Prostate gland (tissue), 2 donors: ENCODE results near the gene SUN2. TPM values are rescaled to one million over a fixed set of nuclear protein-coding genes. Genes with fewer than 3 reads are reported as not detected.

ENCODE experiments used
- DNase-seq: peaks from one replicate; pipeline ENCODE4 v3.0.0-alpha.2; 2019; ENCODE audit warnings: low spot score
- H3K27ac ChIP-seq, 2 donors: fragments of 200-600 bp; sonication (generic); 2 replicates each; pipeline ENCODE4 v1.5.1; 2017 to 2019
- H3K27me3 ChIP-seq: fragments of 200-600 bp; sonication (generic); replicated peaks from 2 replicates; pipeline ENCODE4 v1.5.1; 2019; ENCODE audit not compliant: insufficient read depth
- H3K36me3 ChIP-seq, 2 donors: fragments of 200-600 bp; sonication (generic); 1 replicate in 1 of 2; 2 replicates in 1 of 2; pipeline versions ENCODE4 v1.5.1 to v1.8.1; 2017 to 2019
- H3K4me1 ChIP-seq: fragments of 200-600 bp; sonication (generic); replicated peaks from 2 replicates; pipeline ENCODE4 v1.5.1; 2019
- H3K4me3 ChIP-seq, 2 donors: fragments of 200-600 bp; sonication (generic); 2 replicates each; pipeline ENCODE4 v1.5.1; 2017 to 2019
- H3K9me3 ChIP-seq: fragments of 200-600 bp; sonication (generic); 2 replicates; pipeline ENCODE4 v1.5.1; 2017
- CTCF ChIP-seq, 4 experiments: fragments of 200-600 bp in 2 of 4; fragments of 450-650 bp in 2 of 4; sonication (generic) in 2 of 4; IDR thresholded peaks; 1 replicate in 3 of 4; 2 replicates in 1 of 4; pipeline ENCODE4 v1.5.1; 2016 to 2019; ENCODE audit warnings: antibody characterized with exemption in 4 of 4, mild to moderate bottlenecking in 2 of 4, moderate library complexity in 2 of 4
- POLR2A ChIP-seq: fragments of 450-650 bp; IDR thresholded peaks from one replicate; pipeline ENCODE4 v1.6.1; 2016; ENCODE audit warnings: antibody characterized with exemption, mild to moderate bottlenecking
- POLR2AphosphoS5 ChIP-seq: sonication (generic); formaldehyde crosslinking; IDR thresholded peaks from one replicate; pipeline ENCODE4 v1.6.1; 2017; ENCODE audit warnings: antibody characterized with exemption
- WGBS: methylation state at CpG from one replicate; pipeline ENCODE4 v1.1.5; 2018; 5-methylcytosine and 5-hydroxymethylcytosine counted together
- intact Hi-C: fragments of 100-400 bp; cut with DNase I; formaldehyde crosslinking; loops from one replicate; pipeline ENCODE4 v1.14.2; 2022
- total RNA-seq, 2 donors: library from RNA; depleted of rRNA; stranded (reverse); fragments of >200 nt; gene quantifications; one replicate each; pipeline ENCODE4 v1.1.0, GENCODE V29; 2016

Gene SUN2
- total RNA-seq, 2 donors from 2014 or later, result 401 to 445 TPM

- no peaks in the 10 kb centered on the region for H3K27me3 ChIP-seq
- no peak overlapping the region for H3K4me3 ChIP-seq
- 52% methylated on average over 11 of the region's 11 CpGs for WGBS
- H3K9me3 ChIP-seq, result no peaks in the 10 kb centered on the region
- H3K27ac ChIP-seq, result peak overlapping the region in 1 of 2 donors; percentile 7
- H3K4me1 ChIP-seq, result no peaks in the 10 kb centered on the region
- intact Hi-C loops, result no loop called here
- DNase-seq, result peak; percentile 56
- peaks cover 0 to 4% of the 10 kb centered on the region in 2 donors for H3K36me3 ChIP-seq
- TF ChIP-seq POLR2AphosphoS5 (peak; percentile 17), CTCF (IDR thresholded peaks at IDR 0.05) (no peak)
Observed at GRCh38 chr22:38774496-38775166, 18.8 kb upstream of the SUN2 start.

- Histone ChIP-seq H3K27ac (no peak overlapping the region), H3K27me3 (no peaks in the 10 kb centered on the region), H3K36me3 (no peaks in the 10 kb centered on the region), H3K4me1 (no peaks in the 10 kb centered on the region), H3K4me3 (no peak overlapping the region), H3K9me3 (no peaks in the 10 kb centered on the region)
- intact Hi-C loops, result no loop called here
- DNase-seq, result no peak
- no peak for TF ChIP-seq POLR2AphosphoS5
- no peak for TF ChIP-seq CTCF (IDR thresholded peaks at IDR 0.05)
- TF ChIP-seq POLR2A, result no peak
- WGBS, result 97% methylated on average over 4 of the region's 4 CpGs
Observed at GRCh38 chr22:38773363-38773946, 17.7 kb upstream of the SUN2 start.

- intact Hi-C loops, result no loop called here
- TF ChIP-seq POLR2A, result no peak
- no peak for TF ChIP-seq CTCF (IDR thresholded peaks at IDR 0.05)
- no peak for TF ChIP-seq POLR2AphosphoS5
Observed at GRCh38 chr22:38772623-38772873, 16.8 kb upstream of the SUN2 start.

GRCh38 chr22:38770257-38770949, 14.6 kb upstream of the SUN2 start:
- H3K36me3 ChIP-seq, result no peaks in the 10 kb centered on the region
- H3K9me3 ChIP-seq, result no peaks in the 10 kb centered on the region
- no peak overlapping the region for H3K27ac ChIP-seq
- intact Hi-C loops, result no loop called here
- no peak for DNase-seq
- WGBS, result 93% methylated on average over 16 of the region's 16 CpGs
- no peaks in the 10 kb centered on the region for H3K4me1 ChIP-seq
- H3K4me3 ChIP-seq, result no peak overlapping the region
- TF ChIP-seq POLR2AphosphoS5 (no peak), POLR2A (no peak), CTCF (IDR thresholded peaks at IDR 0.05) (no peak)
- H3K27me3 ChIP-seq, result no peaks in the 10 kb centered on the region

More at GRCh38 chr22:38772623-38772873, 16.8 kb upstream of the SUN2 start:
- no peaks in the 10 kb centered on the region for H3K27me3 ChIP-seq
- no peaks in the 10 kb centered on the region for H3K4me1 ChIP-seq
- no peak for DNase-seq
- no peaks in the 10 kb centered on the region for H3K9me3 ChIP-seq
- H3K4me3 ChIP-seq, result no peak overlapping the region
- WGBS, result 88% methylated on average over 8 of the region's 8 CpGs
- no peaks in the 10 kb centered on the region for H3K36me3 ChIP-seq
- H3K27ac ChIP-seq, result no peak overlapping the region
